GM12891 (cell line): ENCODE measurements around the gene GDF11.

Source experiments
- PAX5 ChIP-seq: IDR thresholded peaks from 2 replicates; pipeline ENCODE4 v1.6.1; 2011; ENCODE audit warnings: low read length, moderate library complexity, mild to moderate bottlenecking; ENCODE audit not compliant: insufficient read depth, severe bottlenecking
- POLR2A ChIP-seq: IDR thresholded peaks from 2 replicates; pipeline ENCODE4 v1.6.1; 2011; ENCODE audit warnings: low read depth, low read length, control low read depth
- POLR2AphosphoS5 ChIP-seq: IDR thresholded peaks from 2 replicates; pipeline ENCODE4 v1.6.1; 2011; ENCODE audit warnings: low read depth, low read length, control low read depth
- SPI1 ChIP-seq: IDR thresholded peaks from 2 replicates; pipeline ENCODE4 v1.6.1; 2011; ENCODE audit warnings: low read depth, low read length, control low read depth
- TAF1 ChIP-seq: IDR thresholded peaks from 2 replicates; pipeline ENCODE4 v1.6.1; 2011; ENCODE audit warnings: low read depth, low read length, control low read depth

GRCh38 chr12:55739025-55739378, 3.9 kb upstream of the GDF11 start:
- no peak for TF ChIP-seq POLR2AphosphoS5
- TF ChIP-seq POLR2A, result no peak
- no peak for TF ChIP-seq SPI1
- no peak for TF ChIP-seq TAF1
- TF ChIP-seq PAX5, result no peak
